Mucosa of gallbladder (tissue), 1 donor: ENCODE data around the gene JARID2. TPM values are rescaled to one million over a fixed set of nuclear protein-coding genes. Genes with fewer than 3 reads are reported as not detected.
"Not testable (repeated sequence)": the region's sequence is repeated elsewhere in the genome, so short reads cannot be mapped to it uniquely, and the experiment has no call there.

ENCODE experiments used
- DNase-seq: peaks from one replicate; pipeline ENCODE4 v3.0.0-alpha.2; 2020; ENCODE audit warnings: low spot score
- total RNA-seq: library from RNA; stranded (reverse); gene quantifications from one replicate; pipeline ENCODE4 v1.2.1, GENCODE V29; 2021
- donor health status: DM: no; HTN: no; CAD: no.

JARID2 gene
- total RNA-seq, 1 donor from 2014 or later: 10.7 TPM

DNA sequence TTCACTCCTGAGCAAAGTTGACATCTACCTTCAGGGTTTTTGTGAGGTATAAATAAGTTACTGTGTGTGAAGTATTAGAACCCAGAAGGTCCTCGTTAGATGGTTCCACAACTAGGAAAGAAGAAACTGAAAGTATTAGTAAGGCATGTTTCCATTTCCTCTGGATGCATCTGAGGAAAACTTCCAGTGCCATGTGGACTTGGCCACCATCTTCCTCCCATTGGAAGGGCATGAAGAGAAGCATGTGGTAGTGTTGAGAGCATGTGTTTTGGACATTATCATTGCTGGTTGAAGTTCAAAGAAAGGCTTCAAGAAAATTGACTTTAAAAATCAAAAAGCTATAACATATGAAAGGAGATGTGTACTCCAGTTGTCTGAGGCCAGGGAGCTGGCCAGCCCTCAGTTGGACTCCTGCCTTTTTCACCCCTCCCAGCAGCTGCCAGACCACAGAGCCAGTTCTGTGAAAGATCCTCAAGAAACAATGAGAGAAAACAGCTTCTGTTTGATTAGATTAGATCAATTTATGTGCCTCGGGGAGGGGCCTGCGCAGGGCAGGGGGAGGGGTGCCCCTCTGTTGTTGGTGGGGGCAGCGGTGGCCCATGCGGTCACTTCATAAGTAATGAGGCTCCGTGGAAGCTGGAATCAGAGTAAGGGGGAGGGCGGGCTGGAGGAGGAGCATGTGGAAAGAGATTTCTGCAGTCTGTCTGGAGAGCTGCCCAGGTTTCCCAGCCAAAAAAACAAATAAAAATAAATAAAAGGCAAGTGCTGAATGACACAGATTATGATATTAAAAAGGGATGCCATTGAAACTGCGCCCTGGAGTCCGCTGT lies 154.0 kb downstream of the JARID2 start:
- peak; percentile 69 for DNase-seq

- DNase-seq: peak; percentile 34
These were observed 154.7 kb downstream of the JARID2 start for GRCh38 chr6:15400572-15401004.

DNA sequence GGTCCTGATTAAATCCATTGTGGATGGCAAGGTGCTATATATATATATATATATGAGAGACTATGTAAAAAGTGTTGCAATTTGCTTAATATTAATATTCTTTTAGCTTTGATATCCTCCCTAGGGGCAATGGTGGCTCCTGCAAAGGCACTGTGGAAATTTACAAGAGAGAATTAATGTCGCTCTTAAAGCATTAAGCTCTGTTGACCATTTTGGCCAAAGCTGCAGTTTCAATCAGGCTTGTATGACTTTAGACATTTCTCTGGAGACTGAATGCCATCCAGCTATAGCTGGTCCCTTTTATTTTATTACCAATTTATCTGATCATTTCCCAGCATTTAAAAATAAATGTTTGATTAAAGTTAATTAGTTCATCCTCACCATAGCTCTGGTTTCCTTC lies 155.3 kb downstream of the JARID2 start:
- no peak for DNase-seq

DNA sequence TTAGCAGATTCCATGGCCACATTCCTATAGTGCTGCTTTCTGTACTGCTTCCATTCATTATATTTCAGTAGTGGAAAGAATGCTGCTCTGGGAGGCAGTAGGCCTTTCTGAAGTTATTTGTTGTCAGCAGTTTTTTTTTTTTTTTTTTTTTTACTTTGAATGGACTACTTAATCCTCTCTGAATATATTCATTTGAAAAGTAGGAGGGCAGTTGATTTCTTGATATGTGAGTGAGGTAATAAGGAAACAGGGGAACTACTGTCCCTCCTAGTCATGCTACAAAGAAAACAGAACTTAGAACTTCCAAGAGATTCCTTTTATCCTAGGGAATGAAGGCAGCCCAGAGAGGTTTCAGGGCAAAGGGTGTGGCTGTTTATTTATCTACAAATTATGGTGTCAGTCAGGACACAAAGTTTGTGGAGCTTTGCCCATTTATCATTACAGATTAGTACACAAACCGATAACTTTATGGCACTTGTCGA lies 155.9 kb downstream of the JARID2 start:
- no peak for DNase-seq

DNA sequence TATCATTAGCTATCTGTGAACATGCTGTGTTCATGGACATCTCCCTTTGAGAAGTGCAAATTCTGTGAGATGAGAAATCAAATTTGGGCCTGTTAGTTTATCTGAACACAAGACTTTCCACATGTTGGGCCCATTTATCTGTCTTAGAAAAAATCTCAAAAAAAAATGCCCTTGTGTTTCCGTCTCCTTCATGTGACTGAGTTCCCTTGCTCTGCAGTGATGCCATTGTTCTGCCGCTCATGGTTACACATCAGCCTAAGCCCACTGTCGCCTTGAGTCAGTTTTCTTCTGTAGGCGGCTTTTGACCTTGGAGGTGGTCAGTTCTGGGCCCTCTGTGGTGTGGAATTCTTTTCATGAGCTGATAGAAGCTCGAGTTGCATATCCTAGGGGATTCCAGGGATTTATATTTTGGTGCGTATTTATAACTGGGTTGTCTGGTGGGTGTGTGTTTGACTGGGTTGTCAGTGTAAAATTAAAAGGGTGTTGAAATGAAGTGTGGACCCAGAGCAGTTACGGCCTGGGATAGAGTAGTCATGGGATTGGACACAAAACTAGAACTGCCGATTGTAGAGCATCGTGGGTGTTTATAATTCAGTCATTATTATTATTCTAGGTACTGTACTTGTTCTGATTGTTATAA lies 156.7 kb downstream of the JARID2 start:
- DNase-seq: no peak

DNA sequence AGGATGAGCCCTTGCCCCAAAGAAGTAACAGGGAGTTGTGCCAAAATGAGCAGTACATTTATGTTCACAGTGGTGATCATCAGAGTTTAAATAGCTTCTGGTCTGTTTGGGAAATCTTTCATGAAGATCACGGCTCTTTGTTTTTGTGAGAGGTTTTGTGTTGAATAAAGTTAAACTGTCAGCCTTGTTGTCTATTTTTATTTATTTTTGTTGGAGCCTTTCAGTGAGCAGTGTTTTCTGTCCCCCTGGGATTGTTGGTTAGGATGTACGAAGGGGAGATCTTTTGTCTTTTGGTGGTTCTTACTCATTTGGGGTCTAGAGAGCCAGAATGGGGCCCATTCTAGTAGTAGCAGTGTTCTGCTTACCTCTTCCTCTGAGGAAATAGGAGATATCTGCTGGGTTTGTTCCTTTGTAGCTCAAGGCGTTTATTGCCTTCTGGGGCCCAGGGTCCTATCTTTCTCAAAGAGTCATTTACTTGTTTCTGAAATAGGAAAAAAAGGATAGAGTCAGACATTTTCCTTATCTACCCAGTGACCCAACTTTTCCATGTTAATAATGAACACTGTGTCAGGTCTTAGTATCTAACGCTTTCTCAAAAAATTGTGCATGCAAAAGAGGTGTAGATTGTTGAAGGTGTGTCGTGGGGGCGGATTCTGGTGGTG lies 157.4 kb downstream of the JARID2 start:
- no peak for DNase-seq

DNA sequence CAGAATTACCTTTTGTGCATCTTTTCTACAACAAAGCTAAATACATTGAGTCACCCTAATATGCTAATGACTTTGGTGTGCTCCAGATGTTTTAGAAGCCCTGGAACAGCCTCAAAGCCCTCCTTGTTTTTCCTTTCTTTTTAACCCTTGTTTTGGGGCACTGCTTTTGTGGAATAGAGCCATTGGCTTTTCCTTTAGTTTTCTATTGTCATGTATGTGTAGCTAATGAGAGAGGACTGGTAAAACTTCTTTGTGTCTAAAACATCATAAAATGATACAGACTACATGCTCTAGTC lies 158.8 kb downstream of the JARID2 start:
- no peak for DNase-seq

DNA sequence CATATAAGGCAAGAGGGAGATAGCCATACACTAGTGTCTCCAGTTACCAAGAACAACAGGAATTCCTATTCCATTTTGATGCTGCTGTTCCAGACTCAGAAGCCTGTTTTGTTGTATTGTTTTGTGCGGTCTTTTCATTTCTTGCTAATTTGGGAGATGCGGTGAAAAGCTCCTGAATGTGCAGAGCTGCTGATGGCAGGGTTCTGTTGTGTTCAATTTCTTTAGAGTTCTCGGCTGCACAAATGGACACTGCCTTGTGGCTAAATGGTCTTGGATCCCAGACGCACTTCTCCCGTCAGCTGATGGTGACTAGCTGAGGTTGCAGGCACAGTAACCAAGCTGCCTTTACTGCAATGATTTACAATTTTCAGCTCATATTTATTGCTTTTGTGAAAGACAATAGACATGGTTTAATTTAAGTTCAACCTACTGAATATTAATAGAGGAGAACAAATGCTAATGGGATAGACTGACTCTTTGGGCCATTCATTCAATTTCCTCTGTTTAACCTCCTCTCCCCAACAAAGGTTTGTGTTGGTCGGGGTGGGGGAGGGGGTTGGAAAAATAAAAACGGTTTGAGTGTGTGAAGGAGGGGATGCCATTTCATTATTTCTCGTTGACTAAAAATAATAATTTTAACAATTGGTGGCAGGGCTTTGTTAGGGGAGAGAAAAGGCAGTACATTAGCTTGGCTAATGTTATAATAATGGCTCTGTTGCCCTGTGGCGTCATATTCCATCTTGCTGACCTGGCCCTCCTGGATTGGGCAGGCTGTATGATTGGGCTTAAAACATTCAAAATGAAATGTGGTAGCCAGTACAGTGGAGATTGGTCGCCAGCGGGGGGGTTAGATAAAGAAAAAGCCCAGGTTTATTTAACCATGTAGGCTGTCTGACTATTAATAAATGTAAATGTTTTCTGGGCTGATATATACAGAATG lies 159.5 kb downstream of the JARID2 start:
- DNase-seq: no peak

- no peak for DNase-seq
These were observed 160.6 kb downstream of the JARID2 start for GRCh38 chr6:15406452-15406851.

DNA sequence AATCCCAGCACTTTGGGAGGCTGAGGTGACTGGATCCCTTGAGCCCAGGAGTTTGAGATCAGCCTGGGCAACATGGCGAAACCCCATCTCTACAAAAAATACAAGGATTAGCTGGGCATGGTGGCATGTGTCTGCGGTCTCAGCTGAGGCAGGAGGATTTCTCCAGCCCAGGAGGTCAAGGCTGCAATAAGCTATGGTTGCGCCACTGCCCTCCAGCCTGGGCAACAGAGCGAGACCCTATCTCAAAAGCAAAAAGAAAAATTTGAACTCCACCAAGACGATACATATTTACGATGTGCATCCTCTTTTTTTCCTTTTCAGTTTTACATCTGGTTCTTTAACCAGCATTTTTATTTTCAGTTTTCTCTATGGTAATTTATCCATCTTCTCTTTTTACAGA lies 162.1 kb downstream of the JARID2 start:
- no peak for DNase-seq

- no peak for DNase-seq
These were observed 162.9 kb downstream of the JARID2 start for GRCh38 chr6:15408758-15409157.

GRCh38 chr6:15409301-15410125 lies 163.6 kb downstream of the JARID2 start:
- DNase-seq: no peak

- DNase-seq: no peak
These were observed 164.2 kb downstream of the JARID2 start for GRCh38 chr6:15410126-15410391.

- DNase-seq: no peak
These were observed 164.9 kb downstream of the JARID2 start for GRCh38 chr6:15410752-15411151.

- DNase-seq: no peak
These were observed 165.9 kb downstream of the JARID2 start for GRCh38 chr6:15411766-15412165.

DNA sequence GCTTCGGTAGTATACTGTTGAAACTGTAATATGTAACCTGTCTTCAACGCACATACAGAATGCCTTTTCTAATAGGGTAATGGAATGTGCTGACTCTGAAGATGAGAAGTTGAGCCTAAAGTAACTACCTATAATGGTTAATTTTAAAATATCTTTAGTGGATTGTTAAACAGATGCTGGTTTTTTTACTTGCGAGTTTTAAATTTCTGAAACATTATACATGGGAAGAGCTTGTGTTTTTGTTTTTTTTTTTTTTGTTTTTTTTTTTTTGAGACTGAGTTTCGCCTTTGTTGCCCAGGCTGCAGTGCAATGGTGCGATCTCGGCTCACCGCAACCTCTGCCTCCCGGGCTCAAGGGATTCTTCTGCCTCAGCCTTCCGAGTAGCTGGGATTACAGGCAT lies 166.9 kb downstream of the JARID2 start:
- no peak for DNase-seq

DNA sequence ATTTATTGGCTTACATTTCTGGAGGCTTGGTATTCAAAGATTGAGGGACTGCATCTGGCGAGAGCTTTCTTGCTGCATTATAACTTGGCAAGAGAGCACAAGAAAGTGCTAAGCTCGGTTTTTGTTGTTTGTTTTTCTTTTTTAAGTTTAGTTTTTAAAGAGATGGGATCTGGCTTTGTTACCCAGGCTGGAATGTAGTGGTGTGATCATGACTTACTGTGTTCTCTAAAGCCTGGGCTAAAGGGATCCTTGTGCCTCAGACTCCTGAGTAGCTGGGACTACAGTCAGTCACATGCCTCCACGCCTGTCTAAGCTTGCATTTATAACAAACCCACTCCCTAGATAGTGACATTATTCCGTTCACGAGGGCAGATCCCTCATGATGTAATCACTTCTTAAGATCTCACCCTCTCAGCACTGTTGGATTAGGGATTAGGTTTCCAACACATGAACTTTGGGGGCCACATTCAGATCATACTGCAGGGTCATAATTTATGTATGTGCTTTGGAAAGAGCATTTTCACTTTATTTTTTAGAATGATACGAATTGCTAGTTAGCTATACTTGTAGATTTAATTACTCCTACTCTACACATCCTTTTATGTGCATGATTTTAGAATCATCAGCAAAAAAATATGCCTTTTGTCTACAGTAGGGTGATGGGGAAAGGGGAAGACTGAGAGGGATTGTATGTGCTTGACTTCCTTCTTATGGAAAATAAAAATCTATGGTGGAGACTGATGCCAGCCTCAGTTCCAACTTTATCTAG lies 167.8 kb downstream of the JARID2 start:
- DNase-seq: no peak

- DNase-seq: no peak
These were observed 168.4 kb downstream of the JARID2 start for GRCh38 chr6:15414235-15414612.

GRCh38 chr6:15415622-15416021 lies 169.8 kb downstream of the JARID2 start:
- not testable (repeated sequence) for DNase-seq

DNA sequence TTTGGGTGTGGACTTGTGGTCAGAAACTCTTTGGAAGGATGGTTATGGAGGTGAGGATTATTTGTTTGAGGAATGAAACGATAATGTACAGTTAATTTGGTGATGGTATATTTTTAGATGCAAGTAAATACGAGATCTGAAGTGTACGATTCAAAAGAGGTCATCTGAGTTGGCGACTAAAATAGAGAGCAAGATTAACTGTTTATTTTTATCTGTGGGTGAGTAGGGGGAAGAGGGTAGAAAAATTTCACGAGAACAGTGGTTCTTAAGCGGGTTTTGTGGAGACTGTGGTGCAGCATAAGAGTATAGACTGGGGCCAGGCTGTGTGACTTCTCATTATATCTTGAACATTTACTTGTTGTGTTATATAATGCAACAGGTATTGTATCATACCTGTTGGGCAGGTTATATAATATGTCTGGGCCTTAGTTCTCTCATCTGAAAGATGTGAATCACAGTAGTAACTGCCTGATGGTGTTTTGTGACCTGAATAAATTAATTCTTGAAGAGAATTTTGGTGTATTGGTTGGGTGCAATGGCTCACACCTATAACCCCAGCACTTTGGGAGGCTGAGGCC lies 171.2 kb downstream of the JARID2 start:
- no peak for DNase-seq
